ENCODE data around the gene ARHGAP20. TPM values are rescaled to one million over a fixed set of nuclear protein-coding genes. Genes with fewer than 3 reads are reported as not detected.

The ARHGAP20 gene
- total and polyA plus RNA-seq, 2 of the 8 experiments (the other 6 are each of a cell fraction or from before 2014, with no cell fraction given), result 0.05 to 0.28 TPM

DNA sequence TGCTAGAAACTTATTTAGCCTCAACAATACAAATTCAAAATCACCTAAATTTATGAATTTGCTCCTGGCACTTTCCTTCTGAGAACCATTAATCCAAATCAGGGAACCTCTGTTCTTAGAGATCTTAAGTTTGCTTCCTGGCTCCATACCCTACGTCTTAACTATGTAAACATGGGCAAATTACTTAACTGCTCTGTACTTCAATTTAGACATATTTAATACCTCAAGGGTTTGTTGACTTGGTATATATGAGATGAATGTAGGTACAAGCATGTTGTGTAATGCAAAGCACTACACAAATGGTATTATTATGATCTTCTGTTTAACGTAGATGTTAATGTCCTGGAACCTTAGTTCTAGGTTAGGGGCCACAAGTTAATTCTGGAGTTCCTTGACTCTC is 22.6 kb upstream of the ARHGAP20 start (continued):
- no peak for TF ChIP-seq ATF3 (IDR thresholded peaks at IDR 0.05; ENCODE audit: insufficient read depth, low read depth, low read length)
- TF ChIP-seq POU5F1 (IDR thresholded peaks at IDR 0.05; ENCODE audit: low read depth, low read length), result no peak
- TF ChIP-seq HDAC6 (IDR thresholded peaks at IDR 0.05; ENCODE audit: low read depth, low read length), result no peak
- no peak for TF ChIP-seq ASH2L (IDR thresholded peaks at IDR 0.05; ENCODE audit: low read length)
- TF ChIP-seq TCF12 (IDR thresholded peaks at IDR 0.05; ENCODE audit: low read depth, low read length), result no peak
- no peak for TF ChIP-seq BRCA1 (IDR thresholded peaks at IDR 0.05; ENCODE audit: low read depth, low read length)
- no peak for TF ChIP-seq RXRA (IDR thresholded peaks at IDR 0.05; ENCODE audit: insufficient read depth, low read depth, low read length)
- no peak for TF ChIP-seq RBBP5 (IDR thresholded peaks at IDR 0.05; ENCODE audit: borderline replicate concordance, low read depth, low read length)
- no peak for TF ChIP-seq JUND (IDR thresholded peaks at IDR 0.05; ENCODE audit: low read length)
- TF ChIP-seq POLR2A (IDR thresholded peaks at IDR 0.05; ENCODE audit: control extremely low read depth in 1 of 2, low read depth in 2 of 2, low read length in 2 of 2), result no peak

All from H1 (cell line).